Measurements from ENCODE around the gene LRRIQ1.

Gene LRRIQ1

GRCh38 chr12:85279449-85280164, 243.5 kb downstream of the LRRIQ1 start:
- DNase-seq (ENCODE audit: low read depth, low spot score), result no peak

- DNase-seq (ENCODE audit: low read depth, low spot score), result no peak
Observed at GRCh38 chr12:85280165-85280983, 244.2 kb downstream of the LRRIQ1 start, which contains the start of gene ALX1. Gene ALX1 (plus strand): TSS chr12:85280220. CDS start chr12:85280262, 42 bp downstream.

GRCh38 chr12:85280984-85281630, 245.0 kb downstream of the LRRIQ1 start:
- no peak for DNase-seq (ENCODE audit: low read depth, low spot score)

- DNase-seq (ENCODE audit: low read depth, low spot score), result no peak
Observed at GRCh38 chr12:85281636-85282312, 245.6 kb downstream of the LRRIQ1 start.

DNA sequence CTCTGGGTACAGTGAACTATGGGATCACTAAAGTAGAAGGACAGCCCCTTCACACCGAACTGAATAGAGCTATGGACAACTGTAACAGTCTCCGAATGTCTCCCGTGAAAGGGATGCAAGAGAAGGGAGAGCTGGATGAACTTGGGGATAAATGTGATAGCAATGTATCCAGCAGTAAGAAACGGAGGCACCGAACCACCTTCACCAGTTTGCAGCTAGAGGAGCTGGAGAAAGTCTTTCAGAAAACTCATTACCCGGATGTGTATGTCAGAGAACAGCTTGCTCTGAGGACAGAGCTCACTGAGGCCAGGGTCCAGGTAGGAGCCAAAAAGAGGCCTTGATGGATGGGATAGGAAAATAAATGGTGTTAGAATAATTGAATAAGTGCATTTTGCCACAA, 247.4 kb downstream of the LRRIQ1 start:
- no peak for DNase-seq (ENCODE audit: low read depth, low spot score)
